Measurements from ENCODE around the gene APLN. TPM values are rescaled to one million over a fixed set of nuclear protein-coding genes. Genes with fewer than 3 reads are reported as not detected.

APLN gene
- total and polyA plus RNA-seq, 2 of the 13 experiments (the other 11 are each of a cell fraction or from before 2014, with no cell fraction given): 0.02 to 0.17 TPM

DNA sequence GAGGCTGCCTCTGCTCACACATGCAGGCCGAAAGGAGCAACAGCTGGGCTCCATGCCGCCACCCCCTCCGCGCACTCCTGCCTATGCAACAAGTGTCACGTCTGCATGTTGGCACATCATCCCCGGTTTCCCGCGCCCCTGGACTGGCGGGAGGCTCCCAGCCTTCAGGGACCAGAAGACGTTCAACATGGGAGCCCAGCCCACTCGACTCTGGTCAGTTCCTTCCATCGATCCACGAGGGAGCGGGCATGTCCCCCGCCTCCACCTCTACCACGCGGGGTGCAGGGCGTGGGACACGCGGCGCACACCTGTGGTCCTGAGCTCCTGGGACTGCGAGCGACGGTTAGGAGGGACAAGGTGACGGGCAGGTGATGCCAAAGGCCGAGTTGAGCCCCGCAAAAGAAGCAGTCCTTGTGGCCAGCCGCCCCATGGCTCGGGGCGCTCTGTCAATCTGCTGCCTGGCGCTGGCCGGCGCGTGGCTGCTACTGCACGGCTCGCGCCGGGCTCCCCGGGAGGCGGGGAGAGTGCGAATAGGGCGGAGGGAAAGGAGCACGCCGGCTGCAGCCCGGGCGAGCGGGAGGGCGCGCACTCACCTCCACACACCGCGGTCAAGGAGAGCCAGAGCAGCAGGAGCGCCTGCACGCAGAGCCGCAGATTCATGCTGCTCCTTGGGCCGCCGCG lies 645 bp downstream of the APLN start (continued):
- TF ChIP-seq, protein P1, sequence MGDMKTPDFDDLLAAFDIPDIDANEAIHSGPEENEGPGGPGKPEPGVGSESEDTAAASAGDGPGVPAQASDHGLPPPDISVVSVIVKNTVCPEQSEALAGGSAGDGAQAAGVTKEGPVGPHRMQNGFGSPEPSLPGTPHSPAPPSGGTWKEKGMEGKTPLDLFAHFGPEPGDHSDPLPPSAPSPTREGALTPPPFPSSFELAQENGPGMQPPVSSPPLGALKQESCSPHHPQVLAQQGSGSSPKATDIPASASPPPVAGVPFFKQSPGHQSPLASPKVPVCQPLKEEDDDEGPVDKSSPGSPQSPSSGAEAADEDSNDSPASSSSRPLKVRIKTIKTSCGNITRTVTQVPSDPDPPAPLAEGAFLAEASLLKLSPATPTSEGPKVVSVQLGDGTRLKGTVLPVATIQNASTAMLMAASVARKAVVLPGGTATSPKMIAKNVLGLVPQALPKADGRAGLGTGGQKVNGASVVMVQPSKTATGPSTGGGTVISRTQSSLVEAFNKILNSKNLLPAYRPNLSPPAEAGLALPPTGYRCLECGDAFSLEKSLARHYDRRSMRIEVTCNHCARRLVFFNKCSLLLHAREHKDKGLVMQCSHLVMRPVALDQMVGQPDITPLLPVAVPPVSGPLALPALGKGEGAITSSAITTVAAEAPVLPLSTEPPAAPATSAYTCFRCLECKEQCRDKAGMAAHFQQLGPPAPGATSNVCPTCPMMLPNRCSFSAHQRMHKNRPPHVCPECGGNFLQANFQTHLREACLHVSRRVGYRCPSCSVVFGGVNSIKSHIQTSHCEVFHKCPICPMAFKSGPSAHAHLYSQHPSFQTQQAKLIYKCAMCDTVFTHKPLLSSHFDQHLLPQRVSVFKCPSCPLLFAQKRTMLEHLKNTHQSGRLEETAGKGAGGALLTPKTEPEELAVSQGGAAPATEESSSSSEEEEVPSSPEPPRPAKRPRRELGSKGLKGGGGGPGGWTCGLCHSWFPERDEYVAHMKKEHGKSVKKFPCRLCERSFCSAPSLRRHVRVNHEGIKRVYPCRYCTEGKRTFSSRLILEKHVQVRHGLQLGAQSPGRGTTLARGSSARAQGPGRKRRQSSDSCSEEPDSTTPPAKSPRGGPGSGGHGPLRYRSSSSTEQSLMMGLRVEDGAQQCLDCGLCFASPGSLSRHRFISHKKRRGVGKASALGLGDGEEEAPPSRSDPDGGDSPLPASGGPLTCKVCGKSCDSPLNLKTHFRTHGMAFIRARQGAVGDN (CRISPR knock-in tag; IDR thresholded peaks at IDR 0.05): peak; percentile 48; the same call in 1 of the 2 replicates
- TF ChIP-seq RNF2 (conservative IDR thresholded peaks at IDR 0.05; ENCODE audit: low read depth) (no peak), KAT2B (IDR thresholded peaks at IDR 0.05; ENCODE audit: borderline replicate concordance, low read depth, low read length) (no peak), RBAK (CRISPR knock-in tag; IDR thresholded peaks at IDR 0.05) (no peak), SNAI1 (CRISPR knock-in tag; IDR thresholded peaks at IDR 0.05; ENCODE audit: borderline replicate concordance) (no peak)
- TF ChIP-seq, protein P2, sequence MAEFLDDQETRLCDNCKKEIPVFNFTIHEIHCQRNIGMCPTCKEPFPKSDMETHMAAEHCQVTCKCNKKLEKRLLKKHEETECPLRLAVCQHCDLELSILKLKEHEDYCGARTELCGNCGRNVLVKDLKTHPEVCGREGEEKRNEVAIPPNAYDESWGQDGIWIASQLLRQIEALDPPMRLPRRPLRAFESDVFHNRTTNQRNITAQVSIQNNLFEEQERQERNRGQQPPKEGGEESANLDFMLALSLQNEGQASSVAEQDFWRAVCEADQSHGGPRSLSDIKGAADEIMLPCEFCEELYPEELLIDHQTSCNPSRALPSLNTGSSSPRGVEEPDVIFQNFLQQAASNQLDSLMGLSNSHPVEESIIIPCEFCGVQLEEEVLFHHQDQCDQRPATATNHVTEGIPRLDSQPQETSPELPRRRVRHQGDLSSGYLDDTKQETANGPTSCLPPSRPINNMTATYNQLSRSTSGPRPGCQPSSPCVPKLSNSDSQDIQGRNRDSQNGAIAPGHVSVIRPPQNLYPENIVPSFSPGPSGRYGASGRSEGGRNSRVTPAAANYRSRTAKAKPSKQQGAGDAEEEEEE (CRISPR knock-in tag; IDR thresholded peaks at IDR 0.05; ENCODE audit: borderline replicate concordance): no peak
- TF ChIP-seq, protein P3, sequence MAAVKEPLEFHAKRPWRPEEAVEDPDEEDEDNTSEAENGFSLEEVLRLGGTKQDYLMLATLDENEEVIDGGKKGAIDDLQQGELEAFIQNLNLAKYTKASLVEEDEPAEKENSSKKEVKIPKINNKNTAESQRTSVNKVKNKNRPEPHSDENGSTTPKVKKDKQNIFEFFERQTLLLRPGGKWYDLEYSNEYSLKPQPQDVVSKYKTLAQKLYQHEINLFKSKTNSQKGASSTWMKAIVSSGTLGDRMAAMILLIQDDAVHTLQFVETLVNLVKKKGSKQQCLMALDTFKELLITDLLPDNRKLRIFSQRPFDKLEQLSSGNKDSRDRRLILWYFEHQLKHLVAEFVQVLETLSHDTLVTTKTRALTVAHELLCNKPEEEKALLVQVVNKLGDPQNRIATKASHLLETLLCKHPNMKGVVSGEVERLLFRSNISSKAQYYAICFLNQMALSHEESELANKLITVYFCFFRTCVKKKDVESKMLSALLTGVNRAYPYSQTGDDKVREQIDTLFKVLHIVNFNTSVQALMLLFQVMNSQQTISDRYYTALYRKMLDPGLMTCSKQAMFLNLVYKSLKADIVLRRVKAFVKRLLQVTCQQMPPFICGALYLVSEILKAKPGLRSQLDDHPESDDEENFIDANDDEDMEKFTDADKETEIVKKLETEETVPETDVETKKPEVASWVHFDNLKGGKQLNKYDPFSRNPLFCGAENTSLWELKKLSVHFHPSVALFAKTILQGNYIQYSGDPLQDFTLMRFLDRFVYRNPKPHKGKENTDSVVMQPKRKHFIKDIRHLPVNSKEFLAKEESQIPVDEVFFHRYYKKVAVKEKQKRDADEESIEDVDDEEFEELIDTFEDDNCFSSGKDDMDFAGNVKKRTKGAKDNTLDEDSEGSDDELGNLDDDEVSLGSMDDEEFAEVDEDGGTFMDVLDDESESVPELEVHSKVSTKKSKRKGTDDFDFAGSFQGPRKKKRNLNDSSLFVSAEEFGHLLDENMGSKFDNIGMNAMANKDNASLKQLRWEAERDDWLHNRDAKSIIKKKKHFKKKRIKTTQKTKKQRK (IDR thresholded peaks at IDR 0.05; ENCODE audit: low read length): no peak
- TF ChIP-seq, protein P4, sequence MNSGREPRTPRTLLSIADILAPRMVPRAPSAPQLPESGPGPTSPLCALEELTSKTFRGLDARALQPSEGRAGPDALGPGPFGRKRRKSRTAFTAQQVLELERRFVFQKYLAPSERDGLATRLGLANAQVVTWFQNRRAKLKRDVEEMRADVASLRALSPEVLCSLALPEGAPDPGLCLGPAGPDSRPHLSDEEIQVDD (CRISPR knock-in tag; IDR thresholded peaks at IDR 0.05; ENCODE audit: borderline replicate concordance): no peak
- TF ChIP-seq, protein P5, sequence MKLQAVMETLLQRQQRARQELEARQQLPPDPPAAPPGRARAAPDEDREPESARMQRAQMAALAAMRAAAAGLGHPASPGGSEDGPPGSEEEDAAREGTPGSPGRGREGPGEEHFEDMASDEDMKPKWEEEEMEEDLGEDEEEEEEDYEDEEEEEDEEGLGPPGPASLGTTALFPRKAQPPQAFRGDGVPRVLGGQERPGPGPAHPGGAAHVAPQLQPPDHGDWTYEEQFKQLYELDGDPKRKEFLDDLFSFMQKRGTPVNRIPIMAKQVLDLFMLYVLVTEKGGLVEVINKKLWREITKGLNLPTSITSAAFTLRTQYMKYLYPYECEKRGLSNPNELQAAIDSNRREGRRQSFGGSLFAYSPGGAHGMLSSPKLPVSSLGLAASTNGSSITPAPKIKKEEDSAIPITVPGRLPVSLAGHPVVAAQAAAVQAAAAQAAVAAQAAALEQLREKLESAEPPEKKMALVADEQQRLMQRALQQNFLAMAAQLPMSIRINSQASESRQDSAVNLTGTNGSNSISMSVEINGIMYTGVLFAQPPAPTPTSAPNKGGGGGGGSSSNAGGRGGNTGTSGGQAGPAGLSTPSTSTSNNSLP (IDR thresholded peaks at IDR 0.05; ENCODE audit: low read depth, low read length): no peak
- TF ChIP-seq, protein P6, sequence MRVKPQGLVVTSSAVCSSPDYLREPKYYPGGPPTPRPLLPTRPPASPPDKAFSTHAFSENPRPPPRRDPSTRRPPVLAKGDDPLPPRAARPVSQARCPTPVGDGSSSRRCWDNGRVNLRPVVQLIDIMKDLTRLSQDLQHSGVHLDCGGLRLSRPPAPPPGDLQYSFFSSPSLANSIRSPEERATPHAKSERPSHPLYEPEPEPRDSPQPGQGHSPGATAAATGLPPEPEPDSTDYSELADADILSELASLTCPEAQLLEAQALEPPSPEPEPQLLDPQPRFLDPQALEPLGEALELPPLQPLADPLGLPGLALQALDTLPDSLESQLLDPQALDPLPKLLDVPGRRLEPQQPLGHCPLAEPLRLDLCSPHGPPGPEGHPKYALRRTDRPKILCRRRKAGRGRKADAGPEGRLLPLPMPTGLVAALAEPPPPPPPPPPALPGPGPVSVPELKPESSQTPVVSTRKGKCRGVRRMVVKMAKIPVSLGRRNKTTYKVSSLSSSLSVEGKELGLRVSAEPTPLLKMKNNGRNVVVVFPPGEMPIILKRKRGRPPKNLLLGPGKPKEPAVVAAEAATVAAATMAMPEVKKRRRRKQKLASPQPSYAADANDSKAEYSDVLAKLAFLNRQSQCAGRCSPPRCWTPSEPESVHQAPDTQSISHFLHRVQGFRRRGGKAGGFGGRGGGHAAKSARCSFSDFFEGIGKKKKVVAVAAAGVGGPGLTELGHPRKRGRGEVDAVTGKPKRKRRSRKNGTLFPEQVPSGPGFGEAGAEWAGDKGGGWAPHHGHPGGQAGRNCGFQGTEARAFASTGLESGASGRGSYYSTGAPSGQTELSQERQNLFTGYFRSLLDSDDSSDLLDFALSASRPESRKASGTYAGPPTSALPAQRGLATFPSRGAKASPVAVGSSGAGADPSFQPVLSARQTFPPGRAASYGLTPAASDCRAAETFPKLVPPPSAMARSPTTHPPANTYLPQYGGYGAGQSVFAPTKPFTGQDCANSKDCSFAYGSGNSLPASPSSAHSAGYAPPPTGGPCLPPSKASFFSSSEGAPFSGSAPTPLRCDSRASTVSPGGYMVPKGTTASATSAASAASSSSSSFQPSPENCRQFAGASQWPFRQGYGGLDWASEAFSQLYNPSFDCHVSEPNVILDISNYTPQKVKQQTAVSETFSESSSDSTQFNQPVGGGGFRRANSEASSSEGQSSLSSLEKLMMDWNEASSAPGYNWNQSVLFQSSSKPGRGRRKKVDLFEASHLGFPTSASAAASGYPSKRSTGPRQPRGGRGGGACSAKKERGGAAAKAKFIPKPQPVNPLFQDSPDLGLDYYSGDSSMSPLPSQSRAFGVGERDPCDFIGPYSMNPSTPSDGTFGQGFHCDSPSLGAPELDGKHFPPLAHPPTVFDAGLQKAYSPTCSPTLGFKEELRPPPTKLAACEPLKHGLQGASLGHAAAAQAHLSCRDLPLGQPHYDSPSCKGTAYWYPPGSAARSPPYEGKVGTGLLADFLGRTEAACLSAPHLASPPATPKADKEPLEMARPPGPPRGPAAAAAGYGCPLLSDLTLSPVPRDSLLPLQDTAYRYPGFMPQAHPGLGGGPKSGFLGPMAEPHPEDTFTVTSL (CRISPR knock-in tag; IDR thresholded peaks at IDR 0.05; ENCODE audit: borderline replicate concordance): no peak
